ENCODE results near the gene FREM2. TPM values are rescaled to one million over a fixed set of nuclear protein-coding genes. Genes with fewer than 3 reads are reported as not detected.

Gene FREM2
- total and polyA plus RNA-seq, 9 of the 15 experiments (the other 6 are each of a cell fraction or from before 2014, with no cell fraction given): under 0.01 to 0.02 TPM; not detected in 7

DNA sequence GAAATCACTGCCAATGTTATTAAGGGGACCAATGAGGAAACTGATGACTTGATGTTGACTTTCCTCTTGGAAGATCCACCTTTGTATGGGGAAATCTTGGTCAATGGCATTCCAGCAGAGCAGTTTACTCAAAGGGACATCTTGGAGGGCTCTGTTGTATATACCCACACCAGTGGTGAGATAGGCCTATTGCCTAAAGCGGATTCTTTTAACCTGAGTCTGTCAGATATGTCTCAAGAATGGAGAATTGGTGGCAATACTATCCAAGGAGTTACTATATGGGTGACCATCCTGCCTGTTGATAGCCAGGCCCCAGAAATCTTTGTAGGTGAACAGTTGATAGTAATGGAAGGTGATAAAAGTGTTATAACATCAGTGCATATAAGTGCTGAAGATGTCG is 3.4 kb downstream of the FREM2 start:
- BruUV-seq (replicated peaks): no TSS peak
- no peak for FAIRE-seq
- TF ChIP-seq PRPF4 (IDR thresholded peaks at IDR 0.05; ENCODE audit: insufficient read depth, low read depth, low read length, poor library complexity, severe bottlenecking) (no peak), ZNF79 (CRISPR knock-in tag; IDR thresholded peaks at IDR 0.05; ENCODE audit: low read depth) (no peak), MEF2D (tag; conservative IDR thresholded peaks at IDR 0.05; ENCODE audit: low read depth) (no peak), ZNF3 (CRISPR knock-in tag; IDR thresholded peaks at IDR 0.05) (no peak)
- TF ChIP-seq, protein P1, sequence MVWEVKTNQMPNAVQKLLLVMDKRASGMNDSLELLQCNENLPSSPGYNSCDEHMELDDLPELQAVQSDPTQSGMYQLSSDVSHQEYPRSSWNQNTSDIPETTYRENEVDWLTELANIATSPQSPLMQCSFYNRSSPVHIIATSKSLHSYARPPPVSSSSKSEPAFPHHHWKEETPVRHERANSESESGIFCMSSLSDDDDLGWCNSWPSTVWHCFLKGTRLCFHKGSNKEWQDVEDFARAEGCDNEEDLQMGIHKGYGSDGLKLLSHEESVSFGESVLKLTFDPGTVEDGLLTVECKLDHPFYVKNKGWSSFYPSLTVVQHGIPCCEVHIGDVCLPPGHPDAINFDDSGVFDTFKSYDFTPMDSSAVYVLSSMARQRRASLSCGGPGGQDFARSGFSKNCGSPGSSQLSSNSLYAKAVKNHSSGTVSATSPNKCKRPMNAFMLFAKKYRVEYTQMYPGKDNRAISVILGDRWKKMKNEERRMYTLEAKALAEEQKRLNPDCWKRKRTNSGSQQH (CRISPR knock-in tag; IDR thresholded peaks at IDR 0.05): no peak
- TF ChIP-seq, protein P2, sequence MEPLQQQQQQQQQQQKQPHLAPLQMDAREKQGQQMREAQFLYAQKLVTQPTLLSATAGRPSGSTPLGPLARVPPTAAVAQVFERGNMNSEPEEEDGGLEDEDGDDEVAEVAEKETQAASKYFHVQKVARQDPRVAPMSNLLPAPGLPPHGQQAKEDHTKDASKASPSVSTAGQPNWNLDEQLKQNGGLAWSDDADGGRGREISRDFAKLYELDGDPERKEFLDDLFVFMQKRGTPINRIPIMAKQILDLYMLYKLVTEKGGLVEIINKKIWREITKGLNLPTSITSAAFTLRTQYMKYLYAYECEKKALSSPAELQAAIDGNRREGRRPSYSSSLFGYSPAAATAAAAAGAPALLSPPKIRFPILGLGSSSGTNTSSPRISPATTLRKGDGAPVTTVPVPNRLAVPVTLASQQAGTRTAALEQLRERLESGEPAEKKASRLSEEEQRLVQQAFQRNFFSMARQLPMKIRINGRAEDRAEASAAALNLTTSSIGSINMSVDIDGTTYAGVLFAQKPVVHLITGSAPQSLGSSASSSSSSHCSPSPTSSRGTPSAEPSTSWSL (CRISPR knock-in tag; IDR thresholded peaks at IDR 0.05; ENCODE audit: borderline replicate concordance): no peak
- TF ChIP-seq, protein P3, sequence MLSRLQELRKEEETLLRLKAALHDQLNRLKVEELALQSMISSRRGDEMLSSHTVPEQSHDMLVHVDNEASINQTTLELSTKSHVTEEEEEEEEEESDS (CRISPR knock-in tag; IDR thresholded peaks at IDR 0.05): no peak
- TF ChIP-seq, protein P4, sequence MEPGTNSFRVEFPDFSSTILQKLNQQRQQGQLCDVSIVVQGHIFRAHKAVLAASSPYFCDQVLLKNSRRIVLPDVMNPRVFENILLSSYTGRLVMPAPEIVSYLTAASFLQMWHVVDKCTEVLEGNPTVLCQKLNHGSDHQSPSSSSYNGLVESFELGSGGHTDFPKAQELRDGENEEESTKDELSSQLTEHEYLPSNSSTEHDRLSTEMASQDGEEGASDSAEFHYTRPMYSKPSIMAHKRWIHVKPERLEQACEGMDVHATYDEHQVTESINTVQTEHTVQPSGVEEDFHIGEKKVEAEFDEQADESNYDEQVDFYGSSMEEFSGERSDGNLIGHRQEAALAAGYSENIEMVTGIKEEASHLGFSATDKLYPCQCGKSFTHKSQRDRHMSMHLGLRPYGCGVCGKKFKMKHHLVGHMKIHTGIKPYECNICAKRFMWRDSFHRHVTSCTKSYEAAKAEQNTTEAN (CRISPR knock-in tag; IDR thresholded peaks at IDR 0.05): no peak
- TF ChIP-seq, protein P5, sequence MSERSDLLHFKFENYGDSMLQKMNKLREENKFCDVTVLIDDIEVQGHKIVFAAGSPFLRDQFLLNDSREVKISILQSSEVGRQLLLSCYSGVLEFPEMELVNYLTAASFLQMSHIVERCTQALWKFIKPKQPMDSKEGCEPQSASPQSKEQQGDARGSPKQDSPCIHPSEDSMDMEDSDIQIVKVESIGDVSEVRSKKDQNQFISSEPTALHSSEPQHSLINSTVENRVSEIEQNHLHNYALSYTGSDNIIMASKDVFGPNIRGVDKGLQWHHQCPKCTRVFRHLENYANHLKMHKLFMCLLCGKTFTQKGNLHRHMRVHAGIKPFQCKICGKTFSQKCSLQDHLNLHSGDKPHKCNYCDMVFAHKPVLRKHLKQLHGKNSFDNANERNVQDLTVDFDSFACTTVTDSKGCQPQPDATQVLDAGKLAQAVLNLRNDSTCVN (CRISPR knock-in tag; IDR thresholded peaks at IDR 0.05): no peak
- TF ChIP-seq, protein P6, sequence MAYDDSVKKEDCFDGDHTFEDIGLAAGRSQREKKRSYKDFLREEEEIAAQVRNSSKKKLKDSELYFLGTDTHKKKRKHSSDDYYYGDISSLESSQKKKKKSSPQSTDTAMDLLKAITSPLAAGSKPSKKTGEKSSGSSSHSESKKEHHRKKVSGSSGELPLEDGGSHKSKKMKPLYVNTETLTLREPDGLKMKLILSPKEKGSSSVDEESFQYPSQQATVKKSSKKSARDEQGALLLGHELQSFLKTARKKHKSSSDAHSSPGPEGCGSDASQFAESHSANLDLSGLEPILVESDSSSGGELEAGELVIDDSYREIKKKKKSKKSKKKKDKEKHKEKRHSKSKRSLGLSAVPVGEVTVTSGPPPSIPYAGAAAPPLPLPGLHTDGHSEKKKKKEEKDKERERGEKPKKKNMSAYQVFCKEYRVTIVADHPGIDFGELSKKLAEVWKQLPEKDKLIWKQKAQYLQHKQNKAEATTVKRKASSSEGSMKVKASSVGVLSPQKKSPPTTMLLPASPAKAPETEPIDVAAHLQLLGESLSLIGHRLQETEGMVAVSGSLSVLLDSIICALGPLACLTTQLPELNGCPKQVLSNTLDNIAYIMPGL (CRISPR knock-in tag; IDR thresholded peaks at IDR 0.05): no peak
- TF ChIP-seq, protein P7, sequence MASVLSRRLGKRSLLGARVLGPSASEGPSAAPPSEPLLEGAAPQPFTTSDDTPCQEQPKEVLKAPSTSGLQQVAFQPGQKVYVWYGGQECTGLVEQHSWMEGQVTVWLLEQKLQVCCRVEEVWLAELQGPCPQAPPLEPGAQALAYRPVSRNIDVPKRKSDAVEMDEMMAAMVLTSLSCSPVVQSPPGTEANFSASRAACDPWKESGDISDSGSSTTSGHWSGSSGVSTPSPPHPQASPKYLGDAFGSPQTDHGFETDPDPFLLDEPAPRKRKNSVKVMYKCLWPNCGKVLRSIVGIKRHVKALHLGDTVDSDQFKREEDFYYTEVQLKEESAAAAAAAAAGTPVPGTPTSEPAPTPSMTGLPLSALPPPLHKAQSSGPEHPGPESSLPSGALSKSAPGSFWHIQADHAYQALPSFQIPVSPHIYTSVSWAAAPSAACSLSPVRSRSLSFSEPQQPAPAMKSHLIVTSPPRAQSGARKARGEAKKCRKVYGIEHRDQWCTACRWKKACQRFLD (CRISPR knock-in tag; IDR thresholded peaks at IDR 0.05): no peak

More for the DNA sequence above, 3.4 kb downstream of the FREM2 start:
- intact Hi-C loops (cut with micrococcal nuclease): no loop called here
- H3K4me1 ChIP-seq (replicated peaks in 1 of 2; ENCODE audit: control insufficient read depth in 2 of 2, insufficient read depth in 2 of 2, low read length in 2 of 2): no peaks in the 10 kb centered on the region; a peak in 1 of 5 replicates
- CTCF ChIA-PET (ENCODE audit: low intra/inter-chr PET ratio): no interaction called here
- 0% methylated on average over 2 of the region's 2 CpGs for WGBS (ENCODE audit: insufficient coverage, low coverage, missing lambda C conversion rate)
- POLR2A ChIA-PET: no interaction called here
- no peaks in the 10 kb centered on the region for H3K79me2 ChIP-seq (ENCODE audit: control insufficient read depth, insufficient read depth, low read length)
- no peak for DNase-seq (ENCODE audit: extremely low read depth in 1 of 4, low spot score in 3 of 4)
- H4K20me1 ChIP-seq (replicated peaks; ENCODE audit: control insufficient read depth, insufficient read depth, low read length): no peaks in the 10 kb centered on the region
- H3K36me3 ChIP-seq (ENCODE audit: control insufficient read depth, insufficient read depth, low read length): no peaks in the 10 kb centered on the region
- H3K27me3 ChIP-seq (ENCODE audit: control insufficient read depth in 2 of 2, insufficient read depth in 2 of 2, low read length in 2 of 2): peaks cover 0 to 18% of the 10 kb centered on the region in 2 experiments; a peak in 2 of 5 replicates
- H3K9me1 ChIP-seq (ENCODE audit: control insufficient read depth, insufficient read depth, low read length): no peaks in the 10 kb centered on the region
- no peaks in the 10 kb centered on the region for H3K9me3 ChIP-seq (replicated peaks; ENCODE audit: control insufficient read depth, insufficient read depth, low read depth, low read length)
- no peak overlapping the region for H3K27ac ChIP-seq (ENCODE audit: extremely low read depth, low read depth, low read length)
- H3K4me2 ChIP-seq (ENCODE audit: insufficient read depth, low read length): no peak overlapping the region
- no peak overlapping the region for H3K9ac ChIP-seq (ENCODE audit: insufficient read depth in 1 of 2, low read depth in 2 of 2, low read length in 2 of 2)
- H3K4me3 ChIP-seq: no peak overlapping the region
- in situ Hi-C loops (cut with MboI): no loop called here
- no peak for ATAC-seq
- H2AFZ ChIP-seq (ENCODE audit: low read depth, low read length): no peak overlapping the region
